ENCODE data around the gene CASP10. TPM values are rescaled to one million over a fixed set of nuclear protein-coding genes. Genes with fewer than 3 reads are reported as not detected.

CASP10 gene
- total RNA-seq, 1 donor from 2014 or later, result 2.6 TPM

DNA sequence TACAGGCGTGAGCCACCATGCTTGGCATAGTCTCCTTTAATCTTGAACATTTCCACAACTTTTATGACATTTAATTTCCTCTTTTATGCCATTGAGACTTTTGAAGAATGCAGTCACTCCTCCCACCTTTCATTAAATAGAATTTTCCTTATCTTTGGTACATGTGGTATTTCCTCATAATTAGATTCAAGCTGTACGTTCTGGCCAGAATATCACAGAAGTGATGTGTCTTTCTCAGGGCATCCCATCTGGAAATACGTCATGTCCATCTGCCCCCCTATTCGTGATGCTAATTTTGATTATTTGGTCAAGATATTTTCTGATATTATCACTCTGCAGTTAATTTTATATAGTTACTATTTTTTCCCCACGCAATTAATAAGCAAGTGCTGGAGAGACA is 16.9 kb downstream of the CASP10 start:
- DNase-seq (ENCODE audit: low read depth), result no peak
- TF ChIP-seq CTCF (IDR thresholded peaks at IDR 0.05; ENCODE audit: insufficient read depth, low read length, severe bottlenecking), result no peak
- H3K27me3 ChIP-seq (ENCODE audit: control insufficient read depth, insufficient read depth, low read length), result no peaks in the 10 kb centered on the region
- no peak overlapping the region for H3K4me3 ChIP-seq (ENCODE audit: low read depth, low read length)
- peaks cover 2% of the 10 kb centered on the region for H3K36me3 ChIP-seq (ENCODE audit: control insufficient read depth, insufficient read depth, low read length)
- FAIRE-seq, result no peak

DNA sequence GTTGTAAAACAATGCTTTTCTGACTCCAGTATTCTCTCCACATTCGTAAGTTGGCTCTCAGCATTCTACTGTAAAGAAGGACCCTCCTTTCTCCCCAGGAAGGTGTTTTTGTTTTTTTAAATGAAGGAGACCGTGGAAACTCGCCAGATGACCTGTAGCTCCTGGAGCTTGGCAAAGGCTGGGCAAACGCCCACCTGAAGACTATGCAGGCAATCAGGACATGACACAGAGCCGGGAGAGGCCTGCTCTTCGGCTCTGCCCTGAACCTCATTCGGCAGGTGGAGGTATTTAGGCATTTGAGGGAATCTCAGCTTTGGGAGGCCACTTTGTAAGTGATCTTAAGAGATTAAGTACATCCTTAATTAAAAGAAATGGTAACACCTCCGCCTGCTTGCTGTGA is 17.4 kb downstream of the CASP10 start:
- Histone ChIP-seq H3K36me3 (ENCODE audit: control insufficient read depth, insufficient read depth, low read length) (peaks cover 2% of the 10 kb centered on the region), H3K4me3 (ENCODE audit: low read depth, low read length) (no peak overlapping the region), H3K27me3 (ENCODE audit: control insufficient read depth, insufficient read depth, low read length) (no peaks in the 10 kb centered on the region)
- DNase-seq (ENCODE audit: low read depth), result no peak
- TF ChIP-seq CTCF (IDR thresholded peaks at IDR 0.05; ENCODE audit: insufficient read depth, low read length, severe bottlenecking), result no peak
- no peak for FAIRE-seq

DNA sequence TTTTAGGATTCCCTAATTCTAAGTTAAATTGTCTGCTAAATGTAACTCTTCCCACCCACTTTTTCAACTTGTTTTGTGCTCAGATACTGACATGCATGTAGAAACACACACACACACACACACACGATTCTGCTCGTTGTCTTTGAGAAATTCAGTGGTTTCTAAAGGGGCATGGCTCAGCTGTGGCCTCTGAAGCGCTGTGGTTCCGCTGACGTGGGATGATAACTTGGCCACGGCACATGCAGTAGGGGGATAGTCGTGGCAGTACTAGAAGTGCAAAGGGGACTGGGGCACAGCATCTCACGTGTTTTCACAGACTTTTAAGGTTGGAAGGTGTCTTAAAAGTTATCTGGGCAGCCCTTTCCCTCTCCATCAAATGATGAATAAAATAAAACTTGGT is 18.4 kb downstream of the CASP10 start:
- TF ChIP-seq CTCF (IDR thresholded peaks at IDR 0.05; ENCODE audit: insufficient read depth, low read length, severe bottlenecking), result no peak
- Histone ChIP-seq H3K36me3 (ENCODE audit: control insufficient read depth, insufficient read depth, low read length) (peaks cover 2% of the 10 kb centered on the region), H3K4me3 (ENCODE audit: low read depth, low read length) (no peak overlapping the region), H3K27me3 (ENCODE audit: control insufficient read depth, insufficient read depth, low read length) (no peaks in the 10 kb centered on the region)
- FAIRE-seq, result no peak
- no peak for DNase-seq (ENCODE audit: low read depth)

- TF ChIP-seq CTCF (IDR thresholded peaks at IDR 0.05; ENCODE audit: insufficient read depth, low read length, severe bottlenecking), result no peak
- FAIRE-seq (no peak), DNase-seq (ENCODE audit: low read depth) (no peak)
- Histone ChIP-seq H3K36me3 (ENCODE audit: control insufficient read depth, insufficient read depth, low read length) (peaks cover 3% of the 10 kb centered on the region), H3K27me3 (ENCODE audit: control insufficient read depth, insufficient read depth, low read length) (no peaks in the 10 kb centered on the region), H3K4me3 (ENCODE audit: low read depth, low read length) (no peak overlapping the region)
Observed at GRCh38 chr2:201203916-201204654, 21.1 kb downstream of the CASP10 start.

- H3K27me3 ChIP-seq (ENCODE audit: control insufficient read depth, insufficient read depth, low read length), result no peaks in the 10 kb centered on the region
- DNase-seq (ENCODE audit: low read depth) (no peak), FAIRE-seq (no peak)
- peaks cover 3% of the 10 kb centered on the region for H3K36me3 ChIP-seq (ENCODE audit: control insufficient read depth, insufficient read depth, low read length)
- no peak for TF ChIP-seq CTCF (IDR thresholded peaks at IDR 0.05; ENCODE audit: insufficient read depth, low read length, severe bottlenecking)
- H3K4me3 ChIP-seq (ENCODE audit: low read depth, low read length), result no peak overlapping the region
Observed at GRCh38 chr2:201204655-201205514, 21.9 kb downstream of the CASP10 start.
